NOMO-1 (cell line): ENCODE measurements around the gene NMT1.

Experiments used
- DNase-seq, 2 experiments: peaks; one replicate each; lab custom pipeline; 2025; ENCODE audit not compliant: unreplicated experiment in 2 of 2; lab: John Stamatoyannopoulos, UW

The NMT1 gene

DNA sequence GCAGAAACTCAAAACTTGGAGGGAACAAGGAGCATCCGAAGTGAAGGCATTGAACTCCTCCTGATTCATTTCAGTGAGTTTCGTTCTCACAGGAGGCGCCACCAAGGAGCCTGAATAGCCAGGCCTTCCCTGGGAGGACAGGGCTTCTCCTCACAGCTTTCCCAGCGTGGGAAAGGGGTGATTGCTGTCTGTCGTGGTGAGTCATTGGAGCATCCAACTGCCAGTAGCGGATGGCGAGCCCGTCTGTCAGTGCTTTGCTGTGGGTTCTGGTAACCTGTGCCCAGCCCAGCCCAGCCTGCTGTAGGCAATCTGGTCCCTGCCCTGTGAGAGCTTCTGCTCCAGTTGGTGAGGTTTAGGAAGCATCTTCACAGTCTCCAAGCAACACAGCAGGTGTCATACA lies 42.9 kb downstream of the NMT1 start:
- no peak for DNase-seq

DNA sequence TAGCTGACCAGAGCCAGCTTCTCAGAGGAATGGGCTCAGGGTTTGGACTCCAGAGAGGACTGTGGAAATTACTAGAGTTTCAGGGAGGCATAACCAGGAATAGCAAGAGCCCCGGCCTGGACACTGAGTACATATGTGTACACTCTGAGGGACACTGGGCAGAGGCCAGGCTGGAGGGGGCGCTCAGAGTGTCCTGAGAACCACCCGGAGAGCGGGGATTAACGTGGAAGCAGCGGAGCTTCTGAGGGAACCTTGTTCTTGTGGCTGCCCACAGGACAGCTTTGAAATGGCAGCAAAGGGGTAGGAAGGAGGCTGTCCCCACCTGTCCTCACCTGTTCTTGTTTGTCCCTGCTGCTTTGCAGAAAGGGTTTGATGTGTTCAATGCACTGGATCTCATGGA lies 43.4 kb downstream of the NMT1 start:
- DNase-seq: no peak

DNA sequence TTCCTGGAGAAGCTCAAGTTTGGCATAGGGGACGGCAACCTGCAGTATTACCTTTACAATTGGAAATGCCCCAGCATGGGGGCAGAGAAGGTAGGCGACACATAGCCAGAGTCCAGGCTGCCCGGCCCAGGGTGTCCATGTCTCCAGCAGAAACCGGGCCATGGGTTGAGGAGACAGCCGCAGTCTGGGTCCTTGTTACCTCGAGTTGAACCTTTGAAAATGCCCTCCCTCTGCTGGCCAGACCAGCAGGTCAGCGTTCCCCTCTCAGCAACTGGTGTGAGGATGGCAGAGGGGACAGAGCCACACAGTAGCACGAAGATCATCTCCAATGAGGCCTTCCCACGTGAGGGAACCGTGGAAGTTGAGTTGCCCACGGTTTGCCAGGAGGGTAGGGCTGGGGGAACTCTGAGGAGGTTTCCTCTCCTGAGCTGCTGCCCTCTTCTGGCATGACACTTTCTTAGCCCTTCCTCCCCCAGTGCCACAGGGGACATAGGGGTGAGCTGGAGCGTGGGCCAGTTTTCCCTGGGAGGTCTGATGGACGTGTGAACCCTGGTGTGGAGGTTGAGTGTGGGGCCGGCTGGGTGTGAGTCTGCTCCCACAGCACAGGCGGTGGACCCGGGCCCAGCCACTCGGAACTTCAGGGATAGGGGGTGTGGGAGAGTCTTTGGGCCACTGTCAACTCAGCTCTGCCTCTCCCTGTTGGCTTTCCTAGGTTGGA lies 43.9 kb downstream of the NMT1 start:
- DNase-seq: no peak

DNA sequence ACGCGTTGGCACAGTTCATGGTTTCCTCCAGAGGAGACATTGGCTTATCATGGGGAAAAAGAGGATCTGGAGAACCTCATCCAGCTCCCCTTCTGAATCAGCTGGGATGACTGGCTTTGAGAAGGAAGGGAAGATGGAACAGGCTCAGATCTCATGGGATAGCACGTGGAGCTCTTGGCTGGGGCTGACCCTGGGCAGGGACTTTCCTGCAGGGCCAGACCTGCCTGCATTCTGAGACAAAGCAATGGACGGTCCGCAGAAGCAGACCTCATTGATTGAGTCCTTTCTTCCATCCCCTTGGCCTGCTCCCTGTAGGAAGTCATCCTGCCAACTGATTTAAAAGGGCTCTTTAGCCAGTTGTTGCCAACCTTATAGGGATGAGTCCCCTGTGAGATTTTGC lies 45.0 kb downstream of the NMT1 start:
- no peak for DNase-seq

DNA sequence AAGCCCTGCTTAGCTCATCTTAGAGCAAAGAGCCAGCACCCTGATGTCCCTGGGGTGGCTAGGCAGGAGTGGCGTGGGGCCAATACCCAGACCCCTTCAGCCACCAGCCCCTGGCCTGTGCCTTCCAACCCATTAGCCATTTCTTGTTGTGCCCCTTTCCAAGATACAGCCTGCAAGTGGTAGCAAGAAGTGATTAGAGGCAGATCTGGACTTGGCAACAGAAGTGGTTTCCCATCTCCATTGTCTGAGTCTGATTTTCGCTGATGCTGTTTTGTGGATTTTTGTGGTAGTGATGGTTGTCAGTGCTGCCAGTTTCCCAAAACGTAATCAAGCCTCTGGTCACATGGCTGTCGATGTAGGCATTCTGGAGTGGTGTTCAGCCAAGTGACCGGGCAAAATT lies 45.5 kb downstream of the NMT1 start:
- DNase-seq: no peak

DNA sequence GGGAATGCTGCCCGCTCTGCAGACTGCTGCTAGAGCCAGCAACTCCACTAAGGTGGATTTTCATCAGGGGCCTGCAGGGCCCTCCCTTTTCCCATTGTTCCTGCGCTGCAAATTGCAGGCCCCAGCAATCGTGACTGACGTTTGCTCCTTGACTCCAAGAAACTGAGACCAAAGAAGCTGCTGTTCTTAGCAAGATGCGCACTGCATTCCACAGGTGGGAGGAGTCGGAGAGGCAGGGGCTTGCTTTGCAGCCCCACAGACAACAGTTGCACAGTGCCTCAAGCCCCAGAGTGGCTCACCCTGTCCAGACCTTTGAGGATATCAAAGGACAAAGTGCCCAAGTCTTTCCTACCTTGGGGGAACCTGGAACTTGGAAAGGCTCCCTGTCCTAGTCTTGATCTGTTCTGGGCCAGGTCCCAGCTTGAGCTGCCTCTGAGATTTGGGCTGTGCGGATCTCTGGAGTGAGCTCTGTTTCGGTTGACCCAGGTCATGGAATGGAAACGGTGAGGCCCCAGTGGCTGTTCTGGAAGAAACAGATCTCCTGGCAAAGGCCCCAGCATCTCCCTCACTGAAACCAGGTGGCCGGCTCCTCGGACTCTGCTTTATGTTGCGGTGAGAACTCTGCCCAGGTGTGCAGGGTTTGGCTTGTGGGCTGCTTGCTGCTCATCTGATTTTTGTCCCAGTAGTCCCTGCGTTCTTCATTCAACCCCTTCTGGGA lies 46.3 kb downstream of the NMT1 start:
- no peak for DNase-seq

DNA sequence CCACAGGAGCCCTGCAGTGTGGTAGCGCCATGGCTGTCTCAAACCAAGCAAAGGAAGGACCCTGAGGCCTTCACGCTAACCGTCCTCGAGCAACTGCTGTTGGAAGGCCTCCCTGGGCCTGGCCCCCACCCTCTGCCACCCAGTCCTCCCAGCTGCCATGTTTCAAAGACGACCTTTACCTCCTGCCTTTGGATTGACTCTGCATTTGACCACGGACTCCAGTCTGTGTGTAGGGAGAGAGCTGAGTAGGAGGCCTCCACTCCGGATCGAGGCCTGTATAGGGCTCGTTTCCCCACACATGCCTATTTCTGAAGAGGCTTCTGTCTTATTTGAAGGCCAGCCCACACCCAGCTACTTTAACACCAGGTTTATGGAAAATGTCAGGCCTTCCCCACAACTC lies 46.9 kb downstream of the NMT1 start:
- no peak for DNase-seq

DNA sequence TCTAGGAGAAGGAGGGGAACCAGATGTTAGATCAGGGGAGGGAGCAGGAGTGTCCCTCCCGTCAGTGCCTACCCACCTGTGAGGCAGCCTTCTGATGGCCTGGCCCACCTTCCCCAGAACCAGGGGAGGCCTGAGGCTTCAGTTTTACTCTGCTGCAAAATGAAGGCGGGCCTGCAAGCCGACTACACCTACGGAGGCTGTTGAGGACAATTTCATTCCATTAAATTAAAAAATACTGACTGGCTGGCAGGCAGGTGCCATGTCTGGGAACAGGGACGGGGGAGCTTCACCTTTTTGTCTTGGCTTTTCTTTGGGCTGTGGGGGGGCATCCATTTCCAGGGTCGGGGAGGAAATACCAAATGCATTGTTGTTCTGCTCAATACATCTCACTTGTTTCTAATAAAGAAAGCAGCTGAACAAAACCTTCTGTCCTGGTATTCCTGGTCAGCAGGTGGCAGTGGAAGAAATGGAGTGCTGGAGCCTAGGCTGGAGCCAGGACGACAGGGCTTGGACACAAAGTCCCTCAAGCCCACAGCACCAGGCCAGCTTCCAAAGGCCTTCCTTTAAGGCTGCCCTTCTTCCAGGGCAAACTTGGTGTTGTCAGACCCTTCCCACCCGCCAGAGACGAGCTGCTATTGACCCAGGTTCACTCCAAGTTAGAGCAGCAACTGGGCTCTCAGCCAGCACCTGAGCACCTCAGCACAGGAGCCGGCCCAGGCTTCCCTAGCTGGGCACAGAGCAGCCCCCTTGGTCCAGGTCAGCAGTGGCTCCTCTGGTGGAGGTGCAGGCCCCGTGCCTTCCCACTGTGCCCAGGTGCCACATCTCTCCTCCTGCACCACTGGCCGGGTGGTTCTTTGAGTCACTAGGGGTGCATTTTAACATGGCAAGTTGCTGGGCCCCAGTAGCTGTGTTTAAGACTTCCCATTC lies 47.7 kb downstream of the NMT1 start:
- DNase-seq: no peak

DNA sequence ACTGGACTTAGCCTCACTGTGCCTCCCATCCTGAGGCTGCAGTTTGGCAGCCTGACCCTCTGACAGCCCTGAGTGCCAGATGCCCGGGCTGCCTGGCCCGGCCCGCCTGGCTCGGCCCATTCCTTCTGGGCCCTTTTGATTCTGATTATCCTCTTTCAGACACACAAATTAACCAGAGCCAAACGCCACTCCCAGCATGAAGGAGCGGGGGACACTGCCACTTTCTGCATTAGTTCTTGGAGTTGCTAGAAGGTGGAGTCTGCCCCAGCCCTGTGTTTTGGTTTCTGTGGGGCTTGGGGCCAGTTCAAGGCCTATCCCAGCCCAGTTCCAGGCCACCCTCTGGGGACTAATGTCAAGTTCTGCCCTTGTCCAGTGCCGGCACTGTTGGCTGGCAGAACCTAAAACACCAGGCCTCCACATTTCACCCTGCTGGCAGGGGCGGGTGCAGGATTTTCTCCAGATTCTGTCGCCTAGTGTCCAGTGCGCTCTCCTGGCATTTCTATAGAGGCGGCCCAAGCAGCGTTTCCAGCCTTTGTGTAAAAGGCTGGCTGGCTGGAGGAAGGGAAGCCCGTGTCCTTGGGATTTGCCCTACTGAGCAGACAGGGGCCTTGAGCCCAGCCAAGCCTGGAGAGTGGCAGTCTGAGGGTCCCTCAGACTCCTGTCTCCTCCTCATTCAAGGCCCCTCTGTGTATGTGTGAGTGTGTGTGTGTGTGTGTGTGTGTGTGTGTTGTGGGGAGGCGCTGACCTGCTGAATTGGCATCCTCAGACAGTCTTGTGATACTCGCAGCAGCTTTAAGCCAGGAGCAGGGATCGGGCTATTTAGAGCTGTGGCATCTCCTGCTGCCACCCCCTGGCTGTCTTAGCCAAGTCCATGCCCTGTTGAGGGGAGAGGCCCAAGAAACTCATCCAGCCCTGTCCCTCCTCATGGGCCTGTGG lies 49.8 kb downstream of the NMT1 start:
- DNase-seq: no peak

DNA sequence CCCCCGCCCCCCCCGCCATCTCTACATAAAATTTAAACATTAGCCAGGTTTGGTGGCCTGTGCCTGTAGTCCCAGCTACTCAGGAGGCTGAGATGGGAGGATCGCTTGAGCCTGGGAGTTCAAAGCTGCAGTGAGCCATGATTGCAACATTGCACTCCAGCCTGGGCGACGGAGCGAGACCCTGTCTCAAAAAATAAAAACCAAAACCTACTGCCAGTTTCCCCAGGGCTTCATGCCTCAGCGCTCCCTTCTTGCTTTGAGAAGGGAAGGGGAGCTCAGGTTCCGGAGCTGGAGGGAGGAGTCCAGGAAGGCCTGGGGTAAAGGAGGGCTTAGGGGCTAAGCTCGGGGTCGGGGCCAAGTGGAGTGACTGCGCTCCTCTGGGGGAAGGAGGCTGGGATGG lies 50.7 kb downstream of the NMT1 start:
- no peak for DNase-seq

DNA sequence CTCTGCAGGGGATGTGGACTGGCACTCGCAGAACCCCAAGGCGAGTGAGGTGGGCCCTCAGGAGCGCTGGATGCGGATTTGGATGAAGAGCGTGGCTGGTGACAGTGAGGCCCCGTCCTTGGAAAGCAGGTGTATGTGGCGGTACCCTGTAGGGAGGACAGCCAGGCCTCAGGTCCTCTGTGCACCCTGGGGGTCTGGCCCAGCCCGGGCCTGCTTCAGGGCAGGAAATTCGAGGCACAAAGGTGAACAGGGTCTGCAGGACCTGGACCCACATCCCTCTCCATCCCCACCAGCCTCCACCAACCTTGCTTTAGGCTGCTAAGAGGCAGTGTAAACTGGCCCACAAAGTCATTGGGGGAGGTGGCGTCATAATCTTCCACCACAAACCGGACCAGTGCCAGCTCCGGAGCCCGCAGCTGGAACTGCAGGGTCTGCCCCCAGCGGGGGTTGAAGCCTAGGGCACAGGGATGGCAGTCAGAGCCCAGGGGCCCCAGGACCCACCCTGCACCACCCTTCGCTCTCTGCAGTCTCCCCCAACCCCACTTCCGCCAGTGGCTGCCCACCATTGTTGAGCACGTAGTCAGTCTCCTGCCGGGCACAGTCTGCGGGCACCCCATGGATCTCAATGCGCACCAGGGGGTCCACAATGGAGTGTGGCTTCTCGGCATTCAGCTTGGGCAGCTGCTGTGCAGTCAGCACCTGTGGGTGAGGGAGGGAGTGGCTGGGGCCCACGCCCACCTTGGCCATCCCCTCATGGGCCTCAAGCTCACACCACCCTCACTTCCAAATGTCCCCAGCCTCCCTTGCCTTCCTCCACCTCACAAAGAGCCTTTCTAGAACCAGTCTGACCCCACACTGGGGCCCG lies 51.7 kb downstream of the NMT1 start:
- no peak for DNase-seq

DNA sequence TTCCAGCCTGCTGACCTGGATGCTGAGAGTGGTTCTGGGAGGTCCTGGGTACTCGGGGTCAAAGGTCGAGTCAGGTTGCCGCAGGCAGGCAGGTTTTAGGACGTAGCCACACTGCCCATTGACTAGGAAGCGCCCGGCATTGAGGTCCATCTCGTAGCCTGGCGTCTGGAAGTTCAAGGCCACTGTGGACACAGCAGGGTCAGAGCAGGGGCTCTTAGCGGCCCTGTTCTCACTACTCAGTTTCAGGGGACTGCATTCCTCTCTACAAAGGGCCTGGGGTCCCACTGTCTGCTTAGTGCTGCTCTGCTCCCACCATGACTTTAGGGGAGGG lies 52.3 kb downstream of the NMT1 start:
- DNase-seq: no peak

DNA sequence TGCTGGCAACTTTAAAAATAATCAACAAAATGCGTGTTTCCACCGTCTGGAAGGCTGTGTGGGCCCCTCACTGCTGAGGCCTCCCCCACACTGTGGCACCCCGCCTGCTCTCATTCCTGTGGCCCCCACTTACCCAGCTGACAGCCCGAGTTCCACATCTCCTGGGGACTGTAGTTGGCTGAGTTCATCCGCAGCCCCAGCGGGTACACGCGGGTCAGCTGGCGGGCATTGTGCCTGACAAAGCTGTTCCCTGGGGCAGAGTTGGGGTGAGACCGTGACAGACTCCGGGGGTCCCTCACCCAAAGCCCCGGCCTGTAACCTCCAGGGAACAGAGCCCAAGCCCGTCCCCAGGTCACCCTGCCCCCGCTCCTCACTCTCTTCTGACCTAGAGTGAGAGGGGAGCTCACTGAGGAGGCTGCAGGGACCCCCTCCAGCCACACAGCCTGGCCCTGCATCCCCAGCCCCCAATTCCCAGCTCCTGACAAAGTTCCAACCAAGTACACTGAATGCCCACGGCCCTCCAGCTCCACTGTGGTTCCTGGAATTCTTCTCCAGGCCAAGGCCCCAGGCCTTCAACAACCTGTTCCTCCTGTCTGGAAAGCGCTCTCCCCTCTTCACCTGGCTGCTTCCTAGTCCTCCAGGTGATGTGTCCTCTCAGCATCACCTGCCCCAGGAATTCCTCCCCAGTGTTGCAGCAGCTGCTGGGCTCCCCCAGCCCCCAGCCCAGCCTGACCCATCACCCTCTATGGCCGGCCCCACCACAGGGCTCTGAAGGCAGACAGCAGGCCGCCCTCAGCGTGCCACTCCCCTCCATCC lies 53.2 kb downstream of the NMT1 start:
- DNase-seq: no peak

DNA sequence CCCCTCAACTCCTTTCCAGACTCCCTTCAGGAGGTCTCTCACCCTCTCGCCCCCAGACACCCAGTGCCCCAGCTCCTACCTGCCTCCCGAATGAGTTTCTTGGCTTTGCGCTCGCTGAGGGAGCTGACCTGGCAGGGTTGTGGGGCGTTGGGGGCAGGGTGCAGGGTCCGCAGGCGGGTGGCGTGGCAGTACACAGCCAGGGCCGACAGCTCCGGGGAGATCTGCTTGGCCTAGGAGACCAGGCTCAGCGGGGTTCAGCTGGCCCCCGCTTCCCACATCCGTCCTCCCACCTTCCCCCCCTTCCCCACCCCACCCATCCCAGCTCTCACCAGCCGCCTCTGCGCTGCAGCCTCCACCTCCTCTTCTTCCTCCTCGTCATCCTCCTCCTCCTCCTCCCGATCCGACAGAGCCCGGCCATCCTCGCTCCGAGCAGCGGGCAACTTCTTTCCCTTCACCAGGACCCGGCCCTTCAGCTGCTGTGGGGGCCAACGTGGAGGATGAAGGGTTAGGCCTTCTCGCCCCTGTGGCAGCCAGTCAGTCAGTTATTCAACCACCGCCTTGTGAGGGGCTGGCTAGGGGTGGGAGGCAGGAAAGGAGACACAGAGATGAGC lies 54.0 kb downstream of the NMT1 start:
- DNase-seq: no peak

DNA sequence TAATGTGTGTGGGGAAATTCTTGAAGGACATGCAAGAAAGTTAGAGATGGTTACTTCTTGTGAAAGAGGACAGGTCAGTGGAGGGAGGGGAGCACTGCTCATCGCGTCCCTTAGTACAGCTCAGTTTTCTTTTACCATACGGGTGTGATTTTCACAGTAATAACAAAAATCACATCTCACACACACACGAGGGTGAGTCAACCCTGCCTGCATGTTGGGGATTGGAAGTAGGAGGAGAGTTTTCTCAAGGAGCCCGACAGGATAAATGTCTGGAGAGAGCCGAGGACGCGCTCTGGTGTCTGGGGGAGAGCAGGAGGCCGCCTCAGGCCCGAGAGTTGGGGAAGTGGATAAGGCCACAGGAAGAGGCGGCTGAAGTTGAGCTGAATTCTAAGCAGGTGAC lies 54.8 kb downstream of the NMT1 start:
- DNase-seq: no peak

DNA sequence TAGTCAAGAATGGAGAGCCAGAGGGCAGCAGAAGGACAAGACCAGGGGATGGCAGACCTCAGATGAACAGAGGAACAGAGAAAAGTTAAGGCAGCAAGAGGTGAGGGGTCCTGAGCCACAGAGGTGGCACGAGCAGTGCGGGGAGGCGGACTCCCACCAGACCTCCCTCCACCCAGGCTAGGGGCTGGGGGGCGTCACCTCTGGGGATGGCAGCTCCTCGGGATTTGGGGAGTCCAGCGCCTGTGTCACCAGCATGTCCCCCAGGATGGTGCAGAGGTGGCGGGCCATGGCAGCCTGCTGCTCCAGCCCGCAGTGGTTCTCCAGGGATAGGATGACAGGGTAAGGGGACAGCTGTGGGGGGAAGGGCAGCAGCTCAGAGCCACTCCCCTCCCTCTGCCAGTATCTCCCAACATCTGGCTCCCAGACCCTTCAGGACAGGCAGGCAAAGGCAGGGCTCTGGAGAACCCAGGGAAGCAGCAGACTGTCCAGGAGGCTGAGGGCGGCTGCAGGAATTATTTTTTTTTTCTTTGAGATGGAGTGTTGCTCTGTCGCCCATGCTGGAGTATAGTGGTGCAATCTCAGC lies 55.4 kb downstream of the NMT1 start:
- DNase-seq: no peak

DNA sequence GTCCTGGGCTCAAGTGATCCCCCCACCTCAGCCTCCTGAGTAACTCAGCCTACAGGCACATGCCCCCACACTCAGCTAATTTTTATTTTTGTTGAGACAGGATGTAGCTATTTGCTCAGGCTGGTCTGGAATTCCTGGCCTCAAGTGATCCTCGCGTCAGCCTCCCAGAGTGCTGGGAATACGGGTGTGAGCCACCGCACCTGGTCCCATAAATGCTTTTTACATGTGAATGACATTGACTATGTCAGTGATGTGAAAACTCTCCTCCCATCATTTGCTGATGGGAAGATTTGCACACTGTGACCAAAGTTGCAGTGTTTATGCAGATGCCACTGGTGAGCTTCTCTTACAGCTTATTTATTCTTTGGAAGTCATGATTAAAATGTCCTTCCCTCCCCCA lies 56.2 kb downstream of the NMT1 start:
- no peak for DNase-seq
